Sigmoid colon (tissue), 7 donors: ENCODE results near the gene PIGH. TPM values are rescaled to one million over a fixed set of nuclear protein-coding genes. Genes with fewer than 3 reads are reported as not detected.

Source experiments
- DNase-seq: peaks from one replicate; pipeline ENCODE4 v3.0.0-alpha.2; 2019
- H3K27ac ChIP-seq, 4 donors: fragments of 200-600 bp; sonication (generic); one replicate each; pipeline ENCODE4 v1.5.1; 2016 to 2019; ENCODE audit warnings: mild to moderate bottlenecking in 1 of 4
- H3K27me3 ChIP-seq, 3 donors: fragments of 200-600 bp; sonication (generic); one replicate each; pipeline ENCODE4 v1.5.1; 2019; ENCODE audit warnings: mild to moderate bottlenecking in 1 of 3
- H3K36me3 ChIP-seq, 4 donors: fragments of 200-600 bp; sonication (generic); one replicate each; pipeline ENCODE4 v1.5.1; 2016 to 2019
- H3K4me1 ChIP-seq, 4 donors: fragments of 200-600 bp; sonication (generic); one replicate each; pipeline ENCODE4 v1.5.1; 2017 to 2019
- H3K4me3 ChIP-seq, 4 donors: fragments of 200-600 bp; sonication (generic); one replicate each; pipeline ENCODE4 v1.5.1; 2017 to 2019; ENCODE audit warnings: mild to moderate bottlenecking in 2 of 4, moderate library complexity in 1 of 4
- H3K9me3 ChIP-seq, 4 donors: fragments of 200-600 bp in 3 of 4; sonication (generic) in 3 of 4; one replicate each; pipeline versions ENCODE4 v1.5.1 to v1.6.1; 2013 to 2019
- EP300 ChIP-seq, 4 donors: sonication (generic); formaldehyde crosslinking; IDR thresholded peaks; one replicate each; pipeline ENCODE4 v1.6.1; 2017; ENCODE audit warnings: antibody characterized with exemption in 4 of 4
- POLR2A ChIP-seq, 2 donors: fragments of 450-650 bp; IDR thresholded peaks; one replicate each; pipeline ENCODE4 v1.6.1; 2016; ENCODE audit warnings: antibody characterized with exemption in 2 of 2, mild to moderate bottlenecking in 2 of 2, moderate library complexity in 2 of 2
- POLR2AphosphoS5 ChIP-seq, 4 donors: sonication (generic); formaldehyde crosslinking; IDR thresholded peaks; one replicate each; pipeline ENCODE4 v1.6.1; 2017; ENCODE audit warnings: antibody characterized with exemption in 4 of 4
- WGBS, 2 donors: extraction: QIAGEN DNeasy Blood & Tissue Kit; methylation state at CpG; one replicate each; pipeline ENCODE4 v1.1.7; 2013; 5-methylcytosine and 5-hydroxymethylcytosine counted together
- intact Hi-C: fragments of 100-400 bp; cut with DNase I; formaldehyde crosslinking; loops from one replicate; pipeline ENCODE4 v1.15.1; 2023
- polyA plus RNA-seq, 3 donors: library from polyadenylated mRNA; stranded (reverse); fragments of 200-250 nt; gene quantifications; one replicate each; pipeline ENCODE4 v1.2.3, GENCODE V29; 2013
- total RNA-seq, 4 donors: library from RNA; depleted of rRNA; stranded (reverse); fragments of >200 nt; gene quantifications; one replicate each; pipeline ENCODE4 v1.1.0, GENCODE V29; 2016
- TF ChIP-seq, protein P1 (sequence below), 4 experiments: fragments of 450-650 bp in 3 of 4; fragments of 200-600 bp in 1 of 4; IDR thresholded peaks; one replicate each; pipeline ENCODE4 v1.5.1; 2016 to 2019; ENCODE audit warnings: antibody characterized with exemption in 4 of 4, mild to moderate bottlenecking in 3 of 4, moderate library complexity in 2 of 4
- donor health status: healthy with polysubstance abuse.
- donor health status: Bipolar disorder and iron deficiency.
- donor health status: healthy.

Gene PIGH
- total and polyA plus RNA-seq, 7 donors: 8.4 to 32.9 (median 15.2) TPM

- H3K36me3 ChIP-seq: no peaks in the 10 kb centered on the region
- no peak overlapping the region for H3K4me3 ChIP-seq
- H3K27me3 ChIP-seq: no peaks in the 10 kb centered on the region
- intact Hi-C loops: no loop called here
- DNase-seq: peak; percentile 8
- TF ChIP-seq EP300 (IDR thresholded peaks at IDR 0.05) (no peak), POLR2A (IDR thresholded peaks at IDR 0.05) (no peak), POLR2AphosphoS5 (IDR thresholded peaks at IDR 0.05) (no peak)
- TF ChIP-seq, protein P1, sequence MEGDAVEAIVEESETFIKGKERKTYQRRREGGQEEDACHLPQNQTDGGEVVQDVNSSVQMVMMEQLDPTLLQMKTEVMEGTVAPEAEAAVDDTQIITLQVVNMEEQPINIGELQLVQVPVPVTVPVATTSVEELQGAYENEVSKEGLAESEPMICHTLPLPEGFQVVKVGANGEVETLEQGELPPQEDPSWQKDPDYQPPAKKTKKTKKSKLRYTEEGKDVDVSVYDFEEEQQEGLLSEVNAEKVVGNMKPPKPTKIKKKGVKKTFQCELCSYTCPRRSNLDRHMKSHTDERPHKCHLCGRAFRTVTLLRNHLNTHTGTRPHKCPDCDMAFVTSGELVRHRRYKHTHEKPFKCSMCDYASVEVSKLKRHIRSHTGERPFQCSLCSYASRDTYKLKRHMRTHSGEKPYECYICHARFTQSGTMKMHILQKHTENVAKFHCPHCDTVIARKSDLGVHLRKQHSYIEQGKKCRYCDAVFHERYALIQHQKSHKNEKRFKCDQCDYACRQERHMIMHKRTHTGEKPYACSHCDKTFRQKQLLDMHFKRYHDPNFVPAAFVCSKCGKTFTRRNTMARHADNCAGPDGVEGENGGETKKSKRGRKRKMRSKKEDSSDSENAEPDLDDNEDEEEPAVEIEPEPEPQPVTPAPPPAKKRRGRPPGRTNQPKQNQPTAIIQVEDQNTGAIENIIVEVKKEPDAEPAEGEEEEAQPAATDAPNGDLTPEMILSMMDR (IDR thresholded peaks at IDR 0.05): no peak
- no peaks in the 10 kb centered on the region for H3K4me1 ChIP-seq
- H3K27ac ChIP-seq: no peak overlapping the region
- H3K9me3 ChIP-seq: no peaks in the 10 kb centered on the region
- 85 to 86% methylated on average over 5 of the region's 5 CpGs for WGBS, 2 donors
Observed at GRCh38 chr14:67564236-67564635, 35.8 kb downstream of the PIGH start.

- H3K27ac ChIP-seq: no peak overlapping the region
- no peak for DNase-seq
- H3K36me3 ChIP-seq: no peaks in the 10 kb centered on the region
- intact Hi-C loops: no loop called here
- H3K4me1 ChIP-seq: no peaks in the 10 kb centered on the region
- no peaks in the 10 kb centered on the region for H3K27me3 ChIP-seq
- no peaks in the 10 kb centered on the region for H3K9me3 ChIP-seq
- no peak for TF ChIP-seq EP300 (IDR thresholded peaks at IDR 0.05)
- TF ChIP-seq POLR2A (IDR thresholded peaks at IDR 0.05): no peak
- TF ChIP-seq, protein P1 (IDR thresholded peaks at IDR 0.05): no peak
- TF ChIP-seq POLR2AphosphoS5 (IDR thresholded peaks at IDR 0.05): no peak
- no peak overlapping the region for H3K4me3 ChIP-seq
- 97% methylated on average over 5 of the region's 5 CpGs for WGBS, 2 donors
Observed at GRCh38 chr14:67562776-67563150, 37.3 kb downstream of the PIGH start.

DNA sequence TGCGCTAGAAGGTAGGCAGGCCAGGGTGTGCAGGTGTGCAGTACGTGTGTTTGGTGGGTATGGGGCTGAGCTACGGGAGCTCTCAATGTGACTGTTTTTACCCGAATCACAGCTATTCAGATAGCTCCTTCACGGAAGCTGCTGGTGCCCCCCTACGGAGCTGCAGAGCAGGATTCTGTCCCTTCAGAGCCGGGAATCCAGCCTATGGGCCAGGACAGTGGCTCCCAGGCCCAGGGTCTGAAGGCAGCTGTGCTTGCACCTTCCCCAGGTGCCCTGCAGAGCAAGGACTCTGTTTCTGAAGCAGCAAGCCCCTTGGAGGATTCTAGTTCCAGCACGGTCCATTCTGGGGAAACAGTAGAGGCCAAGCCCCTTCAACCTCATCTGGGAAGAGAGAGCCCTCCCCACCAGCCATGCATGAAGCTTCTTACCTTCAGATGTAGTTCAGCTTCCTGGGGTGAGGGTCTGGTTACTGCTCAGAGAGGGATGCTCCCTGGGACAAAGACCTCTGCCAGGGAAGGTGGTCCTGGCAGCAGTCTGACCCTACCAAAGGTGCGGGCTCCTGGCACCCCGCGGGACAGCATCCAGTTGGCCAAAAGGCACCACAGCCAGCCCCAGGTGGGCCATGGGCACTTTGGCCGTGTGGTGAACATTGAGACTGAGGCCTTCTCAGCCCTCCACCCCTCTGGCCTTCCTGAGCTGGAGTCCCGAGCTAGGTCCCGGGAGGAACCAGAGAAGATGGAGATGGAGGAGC lies 37.9 kb downstream of the PIGH start:
- peak; percentile 26 for DNase-seq
- H3K36me3 ChIP-seq: no peaks in the 10 kb centered on the region
- WGBS, 2 donors: 93 to 94% methylated on average over 14 of the region's 14 CpGs
- no peaks in the 10 kb centered on the region for H3K27me3 ChIP-seq
- H3K27ac ChIP-seq: no peak overlapping the region
- no peaks in the 10 kb centered on the region for H3K4me1 ChIP-seq
- intact Hi-C loops: no loop called here
- TF ChIP-seq POLR2AphosphoS5 (IDR thresholded peaks at IDR 0.05) (no peak), EP300 (IDR thresholded peaks at IDR 0.05) (no peak), POLR2A (IDR thresholded peaks at IDR 0.05) (no peak)
- TF ChIP-seq, protein P1 (IDR thresholded peaks at IDR 0.05): no peak
- H3K9me3 ChIP-seq: no peaks in the 10 kb centered on the region
- H3K4me3 ChIP-seq: no peak overlapping the region

DNA sequence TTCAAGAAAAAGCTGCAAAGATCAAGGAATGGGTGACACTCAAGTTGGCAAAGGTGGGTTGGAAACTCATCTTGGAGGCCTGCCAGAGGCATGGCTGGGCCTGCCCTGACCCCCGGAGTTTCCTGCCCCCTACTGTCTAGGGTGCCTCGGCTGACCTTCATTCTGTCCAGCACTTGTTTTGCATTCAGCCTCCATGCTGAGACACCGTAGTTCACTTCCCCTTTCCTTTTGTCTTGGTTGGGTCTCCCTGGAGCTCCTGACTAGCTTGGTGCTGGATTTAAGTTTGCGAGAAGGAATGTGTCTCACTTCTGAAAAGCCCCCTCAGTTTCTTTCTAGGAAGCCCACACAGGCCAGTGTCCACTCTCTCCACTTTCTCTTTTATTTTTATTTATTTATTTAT lies 40.4 kb downstream of the PIGH start:
- WGBS, 2 donors: 49 to 62% methylated on average over 4 of the region's 4 CpGs
- TF ChIP-seq, protein P1 (IDR thresholded peaks at IDR 0.05): no peak
- TF ChIP-seq EP300 (IDR thresholded peaks at IDR 0.05) (no peak), POLR2AphosphoS5 (IDR thresholded peaks at IDR 0.05) (no peak), POLR2A (IDR thresholded peaks at IDR 0.05) (no peak)
- Histone ChIP-seq H3K9me3 (no peaks in the 10 kb centered on the region), H3K4me1 (no peaks in the 10 kb centered on the region), H3K27ac (no peak overlapping the region), H3K4me3 (no peak overlapping the region), H3K27me3 (no peaks in the 10 kb centered on the region), H3K36me3 (no peaks in the 10 kb centered on the region)
- intact Hi-C loops: no loop called here
- DNase-seq: peak; percentile 15

DNA sequence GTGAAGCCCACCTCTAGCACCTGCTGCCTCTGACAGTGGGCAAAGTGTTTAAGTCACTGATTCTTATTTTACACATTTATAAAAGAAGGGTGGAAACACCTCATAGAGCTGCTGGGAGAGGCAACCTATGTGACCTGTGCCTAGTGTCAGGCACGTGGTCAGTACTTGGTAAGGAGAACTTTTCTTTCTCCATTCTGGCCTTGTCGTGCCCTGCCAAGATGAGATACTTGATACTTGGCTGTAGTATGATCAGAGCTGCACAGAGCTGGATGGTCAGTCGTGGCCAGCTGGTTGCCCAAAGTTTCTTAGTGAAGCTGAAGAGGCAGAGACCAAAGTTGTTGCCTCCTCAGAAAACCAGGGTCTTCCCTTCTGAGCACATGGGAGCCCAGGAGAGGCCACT lies 42.4 kb downstream of the PIGH start:
- Histone ChIP-seq H3K4me3 (no peak overlapping the region), H3K9me3 (no peaks in the 10 kb centered on the region), H3K4me1 (no peaks in the 10 kb centered on the region), H3K36me3 (no peaks in the 10 kb centered on the region), H3K27ac (no peak overlapping the region), H3K27me3 (no peaks in the 10 kb centered on the region)
- intact Hi-C loops: no loop called here
- 88% methylated on average over 3 of the region's 3 CpGs for WGBS, 2 donors
- TF ChIP-seq EP300 (IDR thresholded peaks at IDR 0.05) (no peak), POLR2A (IDR thresholded peaks at IDR 0.05) (no peak), POLR2AphosphoS5 (IDR thresholded peaks at IDR 0.05) (no peak)
- TF ChIP-seq, protein P1 (IDR thresholded peaks at IDR 0.05): no peak
- no peak for DNase-seq
